A673 (cell line): ENCODE results near the gene RPS2. TPM values are rescaled to one million over a fixed set of nuclear protein-coding genes. Genes with fewer than 3 reads are reported as not detected.

Experiments
- BruUV-seq: library from RNA; stranded (reverse); fragments of 400-500 nt; replicated peaks from 2 replicates; lab custom pipeline; 2021; lab: Mats Ljungman, UMichigan
- CTCF ChIA-PET: fragments of 300-600 bp; sonication (Branson Sonifier 250); formaldehyde crosslinking; loops from one replicate; lab custom pipeline; 2022; ENCODE audit warnings: antibody characterized with exemption; lab: Charles Lee
- POLR2A ChIA-PET: fragments of 300-600 bp; sonication (Branson Sonifier 250); formaldehyde crosslinking; loops from one replicate; lab custom pipeline; 2022; ENCODE audit warnings: antibody characterized with exemption; ENCODE audit not compliant: low non-redundant PET; lab: Charles Lee
- DNase-seq: peaks from one replicate; pipeline ENCODE4 v3.0.0-alpha.2; 2015; ENCODE audit warnings: low spot score
- H3K27ac ChIP-seq: fragments of 200-600 bp; sonication (generic); 2 replicates; pipeline ENCODE4 v1.5.1; 2016; ENCODE audit warnings: mixed run types, low read depth, mild to moderate bottlenecking, mixed read lengths, antibody characterized with exemption, low read length; ENCODE audit not compliant: poor library complexity, severe bottlenecking
- H3K27me3 ChIP-seq: fragments of 200-600 bp; sonication (generic); replicated peaks from 2 replicates; pipeline ENCODE4 v1.6.1; 2017; ENCODE audit warnings: mixed run types, low read depth, mild to moderate bottlenecking, mixed read lengths, antibody characterized with exemption, low read length; ENCODE audit not compliant: insufficient read depth, poor library complexity
- H3K36me3 ChIP-seq: fragments of 200-600 bp; sonication (generic); 2 replicates; pipeline ENCODE4 v1.6.1; 2016; ENCODE audit warnings: mixed run types, mild to moderate bottlenecking, mixed read lengths, antibody characterized with exemption, low read length; ENCODE audit not compliant: insufficient read depth, poor library complexity, severe bottlenecking
- H3K4me1 ChIP-seq: fragments of 200-600 bp; sonication (generic); 2 replicates; pipeline ENCODE4 v1.6.1; 2017; ENCODE audit warnings: mixed run types, mild to moderate bottlenecking, mixed read lengths, antibody characterized with exemption, low read length; ENCODE audit not compliant: insufficient read depth, poor library complexity, severe bottlenecking
- H3K4me3 ChIP-seq: fragments of 200-600 bp; sonication (generic); 2 replicates; pipeline ENCODE4 v1.5.1; 2016; ENCODE audit warnings: low read depth, mixed run types, mild to moderate bottlenecking, mixed read lengths, low read length; ENCODE audit not compliant: poor library complexity, severe bottlenecking
- H3K9me3 ChIP-seq: fragments of 200-600 bp; sonication (generic); 2 replicates; pipeline ENCODE4 v1.6.1; 2016; ENCODE audit warnings: mixed run types, low read depth, mild to moderate bottlenecking, mixed read lengths, antibody characterized with exemption, low read length; ENCODE audit not compliant: poor library complexity, severe bottlenecking
- EZH2 ChIP-seq: fragments of 200-600 bp; sonication (generic); IDR thresholded peaks from 2 replicates; pipeline ENCODE4 v1.6.1; 2017; ENCODE audit warnings: borderline replicate concordance, low read depth, mild to moderate bottlenecking, mixed read lengths, antibody characterized with exemption, low read length; ENCODE audit not compliant: poor library complexity, severe bottlenecking
- intact Hi-C: fragments of 100-400 bp; cut with micrococcal nuclease; formaldehyde crosslinking; loops from one replicate; pipeline ENCODE4 v1.10.0; 2022; ENCODE audit not compliant: unreplicated experiment
- total RNA-seq: library from RNA; stranded (reverse); gene quantifications from 2 replicates; pipeline ENCODE4 v1.2.3, GENCODE V29; 2021
- TF ChIP-seq, protein P1 (sequence below): fragments of 300-800, 200-600 bp; sonication (generic); conservative IDR thresholded peaks from 2 replicates; pipeline ENCODE4 v1.5.1; 2017; ENCODE audit warnings: low read depth, mild to moderate bottlenecking, antibody characterized with exemption, low read length, moderate library complexity, mixed read lengths

The RPS2 gene
- total RNA-seq, 1 experiment from 2014 or later, result 3,326 TPM

DNA sequence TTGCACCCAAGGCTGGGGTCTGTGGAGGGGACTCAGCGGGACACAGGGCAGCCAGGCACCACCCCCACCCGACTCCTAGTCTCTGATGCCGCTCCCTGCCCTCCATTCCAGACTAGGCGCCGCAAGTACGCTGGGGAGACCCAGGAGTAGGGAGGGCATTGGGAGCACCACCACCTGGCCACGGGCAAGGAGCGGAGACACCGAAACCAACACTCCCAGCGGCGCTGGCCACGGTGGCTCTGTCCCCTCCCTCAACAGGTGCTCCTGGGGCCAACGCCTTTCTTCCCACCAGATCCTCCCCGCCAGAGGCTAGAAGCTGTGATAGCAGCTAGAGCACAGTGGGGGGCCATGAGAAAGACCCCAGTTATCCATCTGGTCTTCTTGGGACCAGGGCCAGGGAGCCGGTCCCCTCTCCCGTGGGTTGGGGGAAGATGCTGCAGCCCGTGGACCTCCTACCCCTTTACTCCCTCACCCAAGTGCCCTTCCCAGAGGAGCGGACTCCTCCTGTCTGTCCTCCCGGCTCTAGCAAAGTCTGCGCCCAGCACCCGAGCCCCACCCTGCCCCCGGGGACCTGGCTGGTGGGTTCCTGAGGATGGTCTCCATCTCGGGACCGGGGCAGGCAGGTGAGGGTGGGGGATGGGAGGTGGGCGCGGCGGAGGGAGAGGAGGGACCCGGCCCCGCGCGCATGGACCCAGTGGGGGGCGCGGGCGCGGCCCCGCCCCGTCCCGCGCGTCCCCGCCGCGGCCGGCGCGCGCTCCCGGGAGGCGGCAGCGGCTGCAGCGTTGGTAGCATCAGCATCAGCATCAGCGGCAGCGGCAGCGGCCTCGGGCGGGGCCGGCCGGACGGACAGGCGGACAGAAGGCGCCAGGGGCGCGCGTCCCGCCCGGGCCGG, 24.8 kb upstream of the RPS2 start, which contains the start of gene SYNGR3:
TSS of gene SYNGR3 (plus strand) at position 762 of the 892 bp plus-strand sequence. CDS start 133 bp downstream, outside the sequence.
- TF ChIP-seq, protein P1, sequence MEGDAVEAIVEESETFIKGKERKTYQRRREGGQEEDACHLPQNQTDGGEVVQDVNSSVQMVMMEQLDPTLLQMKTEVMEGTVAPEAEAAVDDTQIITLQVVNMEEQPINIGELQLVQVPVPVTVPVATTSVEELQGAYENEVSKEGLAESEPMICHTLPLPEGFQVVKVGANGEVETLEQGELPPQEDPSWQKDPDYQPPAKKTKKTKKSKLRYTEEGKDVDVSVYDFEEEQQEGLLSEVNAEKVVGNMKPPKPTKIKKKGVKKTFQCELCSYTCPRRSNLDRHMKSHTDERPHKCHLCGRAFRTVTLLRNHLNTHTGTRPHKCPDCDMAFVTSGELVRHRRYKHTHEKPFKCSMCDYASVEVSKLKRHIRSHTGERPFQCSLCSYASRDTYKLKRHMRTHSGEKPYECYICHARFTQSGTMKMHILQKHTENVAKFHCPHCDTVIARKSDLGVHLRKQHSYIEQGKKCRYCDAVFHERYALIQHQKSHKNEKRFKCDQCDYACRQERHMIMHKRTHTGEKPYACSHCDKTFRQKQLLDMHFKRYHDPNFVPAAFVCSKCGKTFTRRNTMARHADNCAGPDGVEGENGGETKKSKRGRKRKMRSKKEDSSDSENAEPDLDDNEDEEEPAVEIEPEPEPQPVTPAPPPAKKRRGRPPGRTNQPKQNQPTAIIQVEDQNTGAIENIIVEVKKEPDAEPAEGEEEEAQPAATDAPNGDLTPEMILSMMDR, result no peak
- TF ChIP-seq EZH2, result no peak
- H3K27me3 ChIP-seq, result peaks cover 17% of the 10 kb centered on the region
- H3K9me3 ChIP-seq, result no peaks in the 10 kb centered on the region
- H3K36me3 ChIP-seq, result peaks cover 7% of the 10 kb centered on the region
- CTCF ChIA-PET, result no interaction called here
- H3K27ac ChIP-seq, result no peak within 1 kb of the TSS
- POLR2A ChIA-PET, result no interaction called here
- intact Hi-C loops, result no loop called here
- DNase-seq, result no peak
- H3K4me1 ChIP-seq, result peaks cover 11% of the 10 kb centered on the region
- H3K4me3 ChIP-seq, result peak within 1 kb of the TSS; percentile 44
- no TSS peak for BruUV-seq

DNA sequence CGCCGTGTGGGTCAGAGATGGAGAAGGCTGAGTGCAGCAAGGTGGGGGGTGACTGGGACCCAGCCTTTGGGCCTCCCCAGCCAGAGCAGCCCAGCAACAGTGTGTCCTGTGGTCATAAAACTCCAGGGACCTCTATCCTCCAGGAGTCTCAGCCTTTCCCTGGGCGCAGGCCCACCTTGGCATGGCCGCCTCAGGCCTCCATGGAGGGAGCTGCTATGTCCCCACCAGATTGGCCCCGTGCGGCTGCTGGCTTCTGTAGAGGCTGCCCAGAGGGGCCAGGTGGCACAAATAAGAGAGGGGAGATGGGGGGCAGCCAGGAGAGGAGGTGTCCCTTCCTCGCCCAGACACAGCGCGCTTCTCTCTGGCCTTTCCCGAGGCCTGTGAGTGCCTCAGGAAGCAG, 22.6 kb upstream of the RPS2 start:
- H3K27me3 ChIP-seq, result peaks cover 17% of the 10 kb centered on the region
- TF ChIP-seq, protein P1, result no peak
- TF ChIP-seq EZH2, result no peak
- no peak overlapping the region for H3K27ac ChIP-seq
- peaks cover 12% of the 10 kb centered on the region for H3K4me1 ChIP-seq
- CTCF ChIA-PET, result no interaction called here
- H3K9me3 ChIP-seq, result no peaks in the 10 kb centered on the region
- POLR2A ChIA-PET, result interaction anchor here (0.7 kb wide), 1 partner anchor 22 kb away, joined by 4 read pairs; no protein-coding TSS in a partner anchor
- peaks cover 7% of the 10 kb centered on the region for H3K36me3 ChIP-seq
- BruUV-seq, result no TSS peak
- no peak for DNase-seq
- no peak overlapping the region for H3K4me3 ChIP-seq
- intact Hi-C loops, result no loop called here

DNA sequence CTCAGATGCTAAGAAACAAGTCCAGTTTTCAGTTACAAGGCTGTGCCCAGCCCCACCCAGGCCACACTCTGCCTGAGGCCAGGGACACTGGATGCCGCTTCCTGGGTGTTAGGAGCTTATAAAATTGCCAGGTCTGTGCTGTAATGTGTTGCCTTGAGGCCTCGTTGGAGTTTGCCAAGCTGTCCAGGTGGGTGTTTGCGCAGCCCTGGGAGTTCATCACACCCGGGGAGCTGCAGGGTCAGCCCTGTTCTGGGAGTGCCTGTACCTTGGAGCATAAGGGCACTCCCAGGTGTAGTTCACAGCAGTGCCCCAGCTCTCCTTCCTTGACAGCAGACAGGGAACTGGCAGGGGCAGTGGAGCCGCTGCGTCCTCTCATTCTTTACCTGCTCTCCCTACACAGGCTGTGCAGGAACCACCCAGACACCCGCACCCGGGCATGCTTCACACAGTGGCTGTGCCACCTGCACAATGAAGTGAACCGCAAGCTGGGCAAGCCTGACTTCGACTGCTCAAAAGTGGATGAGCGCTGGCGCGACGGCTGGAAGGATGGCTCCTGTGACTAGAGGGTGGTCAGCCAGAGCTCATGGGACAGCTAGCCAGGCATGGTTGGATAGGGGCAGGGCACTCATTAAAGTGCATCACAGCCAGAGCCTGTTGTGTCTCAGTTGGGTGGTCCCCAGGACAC, 21.0 kb upstream of the RPS2 start:
- H3K9me3 ChIP-seq, result no peaks in the 10 kb centered on the region
- no TSS peak for BruUV-seq
- H3K27ac ChIP-seq, result no peak overlapping the region
- peaks cover 12% of the 10 kb centered on the region for H3K27me3 ChIP-seq
- H3K4me1 ChIP-seq, result peaks cover 24% of the 10 kb centered on the region
- CTCF ChIA-PET, result interaction anchor here (0.6 to 0.9 kb wide), 2 partner anchors 26 to 155 kb away, joined by 4 to 6 read pairs; no protein-coding TSS in a partner anchor
- no peak for DNase-seq
- TF ChIP-seq, protein P1, result no peak
- no peak for TF ChIP-seq EZH2
- intact Hi-C loops, result no loop called here
- peaks cover 7% of the 10 kb centered on the region for H3K36me3 ChIP-seq
- H3K4me3 ChIP-seq, result peak overlapping the region; percentile 81
- POLR2A ChIA-PET, result interaction anchor here (0.6 kb wide), 1 partner anchor 21 kb away, joined by 3 read pairs; the partner anchor contains the start of gene RPS2
